ENCODE data around the gene FGF8. TPM values are rescaled to one million over a fixed set of nuclear protein-coding genes. Genes with fewer than 3 reads are reported as not detected.

Gene FGF8
- total RNA-seq, 3 donors from 2014 or later (not counting 1 experiment from before 2014, with no cell fraction given) = not detected

GRCh38 chr10:101778781-101779543, 3.0 kb upstream of the FGF8 start:
- peaks cover 36% of the 10 kb centered on the region for H3K27me3 ChIP-seq (ENCODE audit: control insufficient read depth, insufficient read depth, low read length)
- Mint-ChIP-seq H3K4me3 (peak overlapping the region; percentile 87), H3K9me3 (no peaks in the 10 kb centered on the region), H3K36me3 (no peaks in the 10 kb centered on the region), H3K27me3 (ENCODE audit: low read depth in 2 of 2) (peaks cover 31 to 36% of the 10 kb centered on the region in 2 donors), H3K4me1 (peaks cover 32 to 59% of the 10 kb centered on the region in 2 donors), H3K27ac (peak overlapping the region in 1 of 2 donors; percentile 31)
- peak in 1 of 3 donors; percentile 8 for ATAC-seq
- peak in 1 of 2 donors; percentile 43 for DNase-seq
- WGBS (ENCODE audit: insufficient coverage) = 5% methylated on average over 58 of the region's 58 CpGs
- H3K36me3 ChIP-seq (ENCODE audit: control insufficient read depth, insufficient read depth, low read length) = peaks cover under 1% of the 10 kb centered on the region
- TF ChIP-seq CTCF (IDR thresholded peaks at IDR 0.05) = no peak
- H3K9me3 ChIP-seq (ENCODE audit: control insufficient read depth, insufficient read depth, low read length) = no peaks in the 10 kb centered on the region
- H3K27ac ChIP-seq (ENCODE audit: low read length) = no peak overlapping the region
- H3K4me1 ChIP-seq (ENCODE audit: control insufficient read depth, insufficient read depth, low read length) = peaks cover 64% of the 10 kb centered on the region
- intact Hi-C loops (cut with micrococcal nuclease) = no loop called here
- peak overlapping the region; percentile 43 for H3K4me3 ChIP-seq (ENCODE audit: low read length)

GRCh38 chr10:101778151-101778780, 2.4 kb upstream of the FGF8 start:
- DNase-seq (no peak), ATAC-seq (no peak)
- intact Hi-C loops (cut with micrococcal nuclease) = no loop called here
- H3K9me3 Mint-ChIP-seq = no peaks in the 10 kb centered on the region
- no peak overlapping the region for H3K27ac Mint-ChIP-seq
- Histone ChIP-seq H3K9me3 (ENCODE audit: control insufficient read depth, insufficient read depth, low read length) (no peaks in the 10 kb centered on the region), H3K4me1 (ENCODE audit: control insufficient read depth, insufficient read depth, low read length) (peaks cover 57% of the 10 kb centered on the region), H3K27me3 (ENCODE audit: control insufficient read depth, insufficient read depth, low read length) (peaks cover 37% of the 10 kb centered on the region), H3K36me3 (ENCODE audit: control insufficient read depth, insufficient read depth, low read length) (no peaks in the 10 kb centered on the region), H3K27ac (ENCODE audit: low read length) (no peak overlapping the region), H3K4me3 (ENCODE audit: low read length) (no peak overlapping the region)
- WGBS (ENCODE audit: insufficient coverage) = 63% methylated on average over 12 of the region's 12 CpGs
- no peak for TF ChIP-seq CTCF (IDR thresholded peaks at IDR 0.05)
- no peaks in the 10 kb centered on the region for H3K36me3 Mint-ChIP-seq
- H3K4me3 Mint-ChIP-seq = peak overlapping the region; percentile 87
- H3K4me1 Mint-ChIP-seq = peaks cover 25 to 54% of the 10 kb centered on the region in 2 donors
- H3K27me3 Mint-ChIP-seq (ENCODE audit: low read depth in 2 of 2) = peaks cover 38 to 42% of the 10 kb centered on the region in 2 donors

GRCh38 chr10:101777619-101778145, 1.8 kb upstream of the FGF8 start:
- no peaks in the 10 kb centered on the region for H3K9me3 ChIP-seq (ENCODE audit: control insufficient read depth, insufficient read depth, low read length)
- Mint-ChIP-seq H3K36me3 (no peaks in the 10 kb centered on the region), H3K27ac (no peak overlapping the region), H3K9me3 (no peaks in the 10 kb centered on the region), H3K27me3 (ENCODE audit: low read depth in 2 of 2) (peaks cover 41 to 45% of the 10 kb centered on the region in 2 donors), H3K4me3 (peak overlapping the region; percentile 55), H3K4me1 (peaks cover 19 to 48% of the 10 kb centered on the region in 2 donors)
- peaks cover 51% of the 10 kb centered on the region for H3K4me1 ChIP-seq (ENCODE audit: control insufficient read depth, insufficient read depth, low read length)
- peaks cover 41% of the 10 kb centered on the region for H3K27me3 ChIP-seq (ENCODE audit: control insufficient read depth, insufficient read depth, low read length)
- H3K36me3 ChIP-seq (ENCODE audit: control insufficient read depth, insufficient read depth, low read length) = no peaks in the 10 kb centered on the region
- 100% methylated on average over 1 of the region's 3 CpGs for WGBS (ENCODE audit: insufficient coverage)
- intact Hi-C loops (cut with micrococcal nuclease) = no loop called here
- H3K4me3 ChIP-seq (ENCODE audit: low read length) = no peak overlapping the region
- ATAC-seq (no peak), DNase-seq (no peak)
- H3K27ac ChIP-seq (ENCODE audit: low read length) = no peak overlapping the region
- no peak for TF ChIP-seq CTCF (IDR thresholded peaks at IDR 0.05)

Data from natural killer cell (primary cell).